ENCODE results near the gene DMD. TPM values are rescaled to one million over a fixed set of nuclear protein-coding genes. Genes with fewer than 3 reads are reported as not detected.

Gene DMD
- total and polyA plus RNA-seq, 2 donors (not counting 1 experiment from before 2014, with no cell fraction given), result 5.1 to 7.2 TPM

- H2AFZ ChIP-seq (ENCODE audit: low read length), result no peak overlapping the region
- no peaks in the 10 kb centered on the region for H3K36me3 ChIP-seq (ENCODE audit: control insufficient read depth, insufficient read depth, low read length)
- H3K27me3 ChIP-seq (ENCODE audit: control insufficient read depth, insufficient read depth, low read length), result no peaks in the 10 kb centered on the region
- no peak for DNase-seq (ENCODE audit: low read depth in 2 of 2)
- no peaks in the 10 kb centered on the region for H3K4me1 ChIP-seq (ENCODE audit: control insufficient read depth, extremely low read depth, insufficient read depth, low read length)
- H3K4me3 ChIP-seq (replicated peaks in 1 of 4; ENCODE audit: control extremely low read depth in 1 of 4, insufficient read depth in 1 of 4, low read depth in 3 of 4, low read length in 4 of 4), result no peak overlapping the region
- H3K9me3 ChIP-seq (ENCODE audit: control insufficient read depth, insufficient read depth, low read depth, low read length), result no peaks in the 10 kb centered on the region
- H3K27ac ChIP-seq (ENCODE audit: insufficient read depth, low read length), result no peak overlapping the region
- H3K4me2 ChIP-seq (ENCODE audit: extremely low read depth, insufficient read depth, low read length), result no peak overlapping the region
- TF ChIP-seq EZH2 (IDR thresholded peaks at IDR 0.05; ENCODE audit: low read length, missing control alignments), result no peak
- H3K79me2 ChIP-seq (ENCODE audit: control insufficient read depth, insufficient read depth, low read length), result no peaks in the 10 kb centered on the region
- no peaks in the 10 kb centered on the region for H4K20me1 ChIP-seq (ENCODE audit: control insufficient read depth, extremely low read depth, insufficient read depth, low read length)
- no peak overlapping the region for H3K9ac ChIP-seq (ENCODE audit: insufficient read depth, low read length)
Observed at GRCh38 chrX:32687379-32687778, 524.0 kb downstream of the DMD start.

- Histone ChIP-seq H3K9me3 (ENCODE audit: control insufficient read depth, insufficient read depth, low read depth, low read length) (no peaks in the 10 kb centered on the region), H3K4me2 (ENCODE audit: extremely low read depth, insufficient read depth, low read length) (no peak overlapping the region), H3K79me2 (ENCODE audit: control insufficient read depth, insufficient read depth, low read length) (no peaks in the 10 kb centered on the region), H3K27ac (ENCODE audit: insufficient read depth, low read length) (no peak overlapping the region), H3K4me1 (ENCODE audit: control insufficient read depth, extremely low read depth, insufficient read depth, low read length) (no peaks in the 10 kb centered on the region), H3K9ac (ENCODE audit: insufficient read depth, low read length) (no peak overlapping the region), H4K20me1 (ENCODE audit: control insufficient read depth, extremely low read depth, insufficient read depth, low read length) (no peaks in the 10 kb centered on the region), H3K27me3 (ENCODE audit: control insufficient read depth, insufficient read depth, low read length) (no peaks in the 10 kb centered on the region), H3K36me3 (ENCODE audit: control insufficient read depth, insufficient read depth, low read length) (no peaks in the 10 kb centered on the region), H3K4me3 (replicated peaks in 1 of 4; ENCODE audit: control extremely low read depth in 1 of 4, insufficient read depth in 1 of 4, low read depth in 3 of 4, low read length in 4 of 4) (no peak overlapping the region), H2AFZ (ENCODE audit: low read length) (no peak overlapping the region)
- no peak for DNase-seq (ENCODE audit: low read depth in 2 of 2)
- TF ChIP-seq EZH2 (IDR thresholded peaks at IDR 0.05; ENCODE audit: low read length, missing control alignments) (no peak), CTCF (conservative IDR thresholded peaks at IDR 0.05 in 1 of 2, IDR thresholded peaks at IDR 0.05 in 1 of 2; ENCODE audit: low read depth in 1 of 2, low read length in 2 of 2) (no peak)
Observed at GRCh38 chrX:32678487-32678886, 532.9 kb downstream of the DMD start.

GRCh38 chrX:32673193-32673592, 538.2 kb downstream of the DMD start:
- no peaks in the 10 kb centered on the region for H3K36me3 ChIP-seq (ENCODE audit: control insufficient read depth, insufficient read depth, low read length)
- no peaks in the 10 kb centered on the region for H3K4me1 ChIP-seq (ENCODE audit: control insufficient read depth, extremely low read depth, insufficient read depth, low read length)
- H3K9ac ChIP-seq (ENCODE audit: insufficient read depth, low read length), result no peak overlapping the region
- H3K4me3 ChIP-seq (replicated peaks in 1 of 4; ENCODE audit: control extremely low read depth in 1 of 4, insufficient read depth in 1 of 4, low read depth in 3 of 4, low read length in 4 of 4), result no peak overlapping the region
- H2AFZ ChIP-seq (ENCODE audit: low read length), result no peak overlapping the region
- no peaks in the 10 kb centered on the region for H3K9me3 ChIP-seq (ENCODE audit: control insufficient read depth, insufficient read depth, low read depth, low read length)
- no peaks in the 10 kb centered on the region for H4K20me1 ChIP-seq (ENCODE audit: control insufficient read depth, extremely low read depth, insufficient read depth, low read length)
- H3K27ac ChIP-seq (ENCODE audit: insufficient read depth, low read length), result no peak overlapping the region
- TF ChIP-seq CTCF (conservative IDR thresholded peaks at IDR 0.05 in 1 of 2, IDR thresholded peaks at IDR 0.05 in 1 of 2; ENCODE audit: low read depth in 1 of 2, low read length in 2 of 2) (no peak), EZH2 (IDR thresholded peaks at IDR 0.05; ENCODE audit: low read length, missing control alignments) (no peak)
- peak in 1 of 2 donors; percentile 28 for DNase-seq (ENCODE audit: low read depth in 2 of 2)
- H3K4me2 ChIP-seq (ENCODE audit: extremely low read depth, insufficient read depth, low read length), result no peak overlapping the region
- H3K79me2 ChIP-seq (ENCODE audit: control insufficient read depth, insufficient read depth, low read length), result no peaks in the 10 kb centered on the region
- no peaks in the 10 kb centered on the region for H3K27me3 ChIP-seq (ENCODE audit: control insufficient read depth, insufficient read depth, low read length)
